IPS-15b (cell line): ENCODE measurements around the gene CALN1.

Experiments
- H3K27me3 ChIP-seq: one replicate; pipeline ENCODE4 v1.6.1; 2013; ENCODE audit warnings: low read length; ENCODE audit not compliant: control insufficient read depth, insufficient read depth
- H3K36me3 ChIP-seq: one replicate; pipeline ENCODE4 v1.6.1; 2013; ENCODE audit warnings: low read length; ENCODE audit not compliant: control insufficient read depth, insufficient read depth
- H3K4me1 ChIP-seq: one replicate; pipeline ENCODE4 v1.6.1; 2013; ENCODE audit warnings: mild to moderate bottlenecking, low read length; ENCODE audit not compliant: control insufficient read depth, insufficient read depth
- H3K4me3 ChIP-seq: one replicate; pipeline ENCODE4 v1.5.1; 2013; ENCODE audit warnings: low read depth, low read length
- H3K9ac ChIP-seq: one replicate; pipeline ENCODE4 v1.6.1; 2013; ENCODE audit warnings: low read depth, mild to moderate bottlenecking, low read length
- H3K9me3 ChIP-seq: one replicate; pipeline ENCODE4 v1.6.1; 2013; ENCODE audit warnings: mild to moderate bottlenecking, low read length; ENCODE audit not compliant: control insufficient read depth, insufficient read depth

Gene CALN1

GRCh38 chr7:72283309-72283708, 128.8 kb downstream of the CALN1 start:
- Histone ChIP-seq H3K9me3 (no peaks in the 10 kb centered on the region), H3K4me1 (no peaks in the 10 kb centered on the region), H3K4me3 (no peak overlapping the region), H3K36me3 (no peaks in the 10 kb centered on the region), H3K27me3 (no peaks in the 10 kb centered on the region), H3K9ac (no peak overlapping the region)

DNA sequence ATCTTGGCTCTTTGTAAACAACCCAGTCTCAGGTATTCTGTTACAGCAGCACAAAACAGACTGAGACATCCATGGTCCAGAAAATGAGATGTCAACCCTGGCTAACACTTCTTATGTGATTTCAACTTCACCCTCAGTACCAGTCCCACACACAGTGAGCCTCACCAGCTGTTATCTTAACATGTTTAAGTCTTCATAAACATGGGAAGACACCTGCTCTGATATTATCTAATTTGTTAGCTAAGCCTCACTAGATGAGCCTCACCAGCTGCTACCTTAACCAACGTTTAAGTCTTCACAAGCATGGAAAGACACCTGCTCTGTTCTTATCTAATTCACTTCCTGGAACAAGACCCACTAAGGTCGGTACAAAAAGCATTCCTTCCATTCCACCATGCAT, 130.8 kb downstream of the CALN1 start:
- H3K27me3 ChIP-seq, result no peaks in the 10 kb centered on the region
- H3K9ac ChIP-seq, result no peak overlapping the region
- no peaks in the 10 kb centered on the region for H3K4me1 ChIP-seq
- no peak overlapping the region for H3K4me3 ChIP-seq
- no peaks in the 10 kb centered on the region for H3K36me3 ChIP-seq
- no peaks in the 10 kb centered on the region for H3K9me3 ChIP-seq

- Histone ChIP-seq H3K27me3 (no peaks in the 10 kb centered on the region), H3K4me3 (no peak overlapping the region), H3K36me3 (no peaks in the 10 kb centered on the region), H3K9me3 (no peaks in the 10 kb centered on the region), H3K4me1 (no peaks in the 10 kb centered on the region), H3K9ac (no peak overlapping the region)
Measured at GRCh38 chr7:72279203-72279602, 132.9 kb downstream of the CALN1 start.

DNA sequence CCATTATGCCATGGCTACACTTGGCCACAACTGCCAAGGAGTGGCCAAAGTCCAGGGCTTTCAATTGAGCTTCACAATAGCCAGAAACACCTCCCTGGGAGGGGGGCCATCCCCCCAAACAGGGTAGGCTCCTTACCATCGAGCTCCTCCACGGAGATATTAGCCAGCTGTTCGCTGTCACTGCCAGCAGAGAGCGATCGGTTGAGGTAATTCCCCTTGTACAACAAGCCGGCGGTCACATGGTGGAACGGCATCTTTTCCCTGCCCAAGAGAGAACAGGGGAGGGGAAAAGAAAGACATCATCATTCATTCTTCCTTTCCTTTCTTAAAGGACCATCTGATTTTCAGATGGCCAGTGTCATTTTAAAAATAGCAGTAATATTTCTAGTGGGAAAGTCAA, 133.6 kb downstream of the CALN1 start:
- Histone ChIP-seq H3K36me3 (no peaks in the 10 kb centered on the region), H3K4me1 (no peaks in the 10 kb centered on the region), H3K27me3 (no peaks in the 10 kb centered on the region), H3K9me3 (no peaks in the 10 kb centered on the region), H3K4me3 (no peak overlapping the region), H3K9ac (no peak overlapping the region)

DNA sequence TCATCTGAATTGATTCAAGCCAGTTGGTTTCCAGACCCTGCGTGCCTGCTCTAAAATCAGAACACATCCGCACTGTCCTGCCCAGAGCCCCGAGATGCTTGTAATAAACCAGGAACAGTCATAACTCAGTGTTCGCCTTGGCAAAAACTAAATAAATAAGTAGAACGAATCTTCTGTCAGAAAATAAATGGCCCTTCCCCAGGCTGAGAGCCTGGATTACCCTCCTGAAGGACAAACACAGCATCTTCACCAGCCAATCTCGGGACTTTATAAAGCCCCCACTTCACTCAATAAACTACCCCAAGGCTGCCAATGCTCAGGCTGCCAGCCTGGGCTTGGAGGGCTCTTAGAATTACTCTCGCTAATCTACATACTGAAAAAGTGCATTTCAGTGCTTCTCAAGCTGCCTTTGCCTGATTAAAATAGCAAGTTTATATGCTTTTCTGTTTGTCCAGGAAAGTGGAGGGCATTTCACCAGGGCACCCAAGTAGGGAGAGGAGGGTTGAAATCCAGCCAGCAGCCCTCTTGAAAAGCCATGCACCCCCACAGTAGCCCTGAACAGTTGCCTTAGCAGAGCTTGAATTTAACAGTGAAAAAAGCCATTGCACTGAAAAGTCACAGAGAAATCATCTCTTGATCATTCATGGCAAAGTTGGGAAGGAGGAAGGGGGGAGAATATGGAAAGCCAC, 136.6 kb downstream of the CALN1 start:
- Histone ChIP-seq H3K4me1 (no peaks in the 10 kb centered on the region), H3K36me3 (no peaks in the 10 kb centered on the region), H3K4me3 (no peak overlapping the region), H3K9ac (no peak overlapping the region), H3K9me3 (no peaks in the 10 kb centered on the region), H3K27me3 (no peaks in the 10 kb centered on the region)

GRCh38 chr7:72272479-72272878, 139.7 kb downstream of the CALN1 start:
- H3K4me1 ChIP-seq, result no peaks in the 10 kb centered on the region
- H3K4me3 ChIP-seq, result no peak overlapping the region
- H3K27me3 ChIP-seq, result no peaks in the 10 kb centered on the region
- H3K36me3 ChIP-seq, result no peaks in the 10 kb centered on the region
- no peaks in the 10 kb centered on the region for H3K9me3 ChIP-seq
- no peak overlapping the region for H3K9ac ChIP-seq

- Histone ChIP-seq H3K4me3 (no peak overlapping the region), H3K9me3 (no peaks in the 10 kb centered on the region), H3K4me1 (peaks cover 3% of the 10 kb centered on the region), H3K9ac (no peak overlapping the region), H3K27me3 (no peaks in the 10 kb centered on the region), H3K36me3 (no peaks in the 10 kb centered on the region)
Measured at GRCh38 chr7:72268796-72269195, 143.3 kb downstream of the CALN1 start.

DNA sequence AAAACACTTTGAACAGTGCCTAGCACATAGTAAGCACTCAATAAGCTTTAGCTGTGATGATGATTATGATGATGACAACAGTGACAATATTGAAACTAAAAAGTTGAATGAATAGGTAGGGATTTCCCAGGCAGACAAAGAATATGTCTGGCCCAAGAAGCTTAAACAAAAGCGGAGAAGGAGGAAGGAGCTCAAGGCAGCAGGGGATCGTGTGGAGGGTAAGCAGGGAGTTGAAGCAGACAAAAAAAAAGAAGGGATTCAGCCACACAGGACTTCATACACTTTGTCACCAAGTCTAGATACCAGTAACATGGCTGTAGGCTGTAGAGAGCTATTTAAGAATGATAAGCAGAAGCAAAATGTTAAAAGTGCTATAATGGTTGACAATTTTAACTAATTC, 144.0 kb downstream of the CALN1 start:
- H3K9ac ChIP-seq, result no peak overlapping the region
- H3K36me3 ChIP-seq, result no peaks in the 10 kb centered on the region
- no peaks in the 10 kb centered on the region for H3K9me3 ChIP-seq
- H3K4me1 ChIP-seq, result peaks cover 3% of the 10 kb centered on the region
- no peaks in the 10 kb centered on the region for H3K27me3 ChIP-seq
- H3K4me3 ChIP-seq, result no peak overlapping the region

GRCh38 chr7:72267291-72267800, 144.8 kb downstream of the CALN1 start:
- H3K4me3 ChIP-seq, result no peak overlapping the region
- H3K36me3 ChIP-seq, result no peaks in the 10 kb centered on the region
- H3K9ac ChIP-seq, result no peak overlapping the region
- peaks cover 7% of the 10 kb centered on the region for H3K4me1 ChIP-seq
- no peaks in the 10 kb centered on the region for H3K27me3 ChIP-seq
- H3K9me3 ChIP-seq, result no peaks in the 10 kb centered on the region

DNA sequence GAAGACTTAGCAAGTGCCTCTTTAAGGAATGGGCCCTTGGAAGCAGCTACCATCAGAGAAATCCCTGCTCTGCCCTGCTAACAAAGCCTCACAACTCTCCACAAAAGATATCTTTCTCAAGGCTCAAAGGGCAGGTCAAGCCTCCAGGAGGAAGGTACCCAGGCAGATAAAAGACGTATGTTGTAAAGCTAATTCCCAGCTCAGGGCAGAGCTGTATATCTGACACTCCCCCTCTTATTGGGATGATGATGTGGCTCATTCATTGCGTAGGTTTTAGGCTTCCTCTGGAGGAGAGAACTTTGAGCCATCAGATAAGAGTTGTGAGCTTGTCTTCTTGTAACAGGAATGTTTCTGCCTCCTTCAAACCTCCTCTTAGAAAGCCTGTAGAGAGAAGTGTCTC, 145.4 kb downstream of the CALN1 start:
- Histone ChIP-seq H3K9me3 (no peaks in the 10 kb centered on the region), H3K9ac (no peak overlapping the region), H3K4me3 (no peak overlapping the region), H3K4me1 (peaks cover 7% of the 10 kb centered on the region), H3K27me3 (no peaks in the 10 kb centered on the region), H3K36me3 (no peaks in the 10 kb centered on the region)

DNA sequence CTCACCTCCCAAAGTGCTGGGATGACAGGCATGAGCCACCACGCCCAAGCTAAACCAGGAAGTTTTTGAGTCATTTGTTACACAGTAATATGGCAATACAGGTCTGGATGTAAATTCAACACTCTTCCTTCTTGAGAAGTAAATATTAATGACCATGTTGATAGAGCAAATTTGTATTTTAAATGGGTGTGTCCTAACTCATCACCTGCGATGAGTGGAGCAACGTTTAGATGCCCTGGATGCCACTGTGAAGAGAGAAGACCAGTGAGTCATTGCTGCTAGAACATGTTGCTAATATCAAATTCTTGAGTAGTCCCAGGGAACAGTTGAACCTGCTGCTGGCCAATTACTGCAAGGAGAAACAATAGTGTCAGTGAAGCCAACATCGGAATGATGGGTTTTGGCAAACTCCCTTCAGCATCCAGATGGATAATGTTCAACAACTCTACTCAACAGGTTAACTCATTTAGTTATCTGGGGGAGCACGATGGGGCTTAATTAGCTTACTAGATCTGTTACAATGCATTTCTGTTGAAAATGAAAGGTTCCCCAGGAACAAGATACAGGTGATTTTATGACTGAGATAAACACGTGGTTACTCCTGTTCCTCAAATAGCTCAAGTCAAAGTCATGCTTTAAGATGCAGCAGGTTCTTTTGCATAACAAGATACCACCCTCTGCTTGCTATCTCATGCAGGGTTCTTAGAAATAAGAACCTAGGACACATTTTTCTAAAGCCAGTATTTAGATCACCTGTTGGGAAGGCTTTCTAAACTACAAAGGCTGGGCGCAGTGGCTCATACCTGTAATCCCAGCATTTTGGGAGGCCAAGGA, 146.8 kb downstream of the CALN1 start:
- H3K36me3 ChIP-seq, result no peaks in the 10 kb centered on the region
- H3K4me3 ChIP-seq, result no peak overlapping the region
- no peaks in the 10 kb centered on the region for H3K9me3 ChIP-seq
- H3K27me3 ChIP-seq, result no peaks in the 10 kb centered on the region
- H3K4me1 ChIP-seq, result peaks cover 7% of the 10 kb centered on the region
- no peak overlapping the region for H3K9ac ChIP-seq

- Histone ChIP-seq H3K27me3 (no peaks in the 10 kb centered on the region), H3K4me3 (no peak overlapping the region), H3K4me1 (peaks cover 7% of the 10 kb centered on the region), H3K9ac (no peak overlapping the region), H3K9me3 (no peaks in the 10 kb centered on the region), H3K36me3 (no peaks in the 10 kb centered on the region)
Measured at GRCh38 chr7:72260406-72260805, 151.7 kb downstream of the CALN1 start.
